Measurements from ENCODE around the gene NOC3L. TPM values are rescaled to one million over a fixed set of nuclear protein-coding genes. Genes with fewer than 3 reads are reported as not detected.

The NOC3L gene
- total RNA-seq, 1 donor from 2014 or later: 21.1 TPM

DNA sequence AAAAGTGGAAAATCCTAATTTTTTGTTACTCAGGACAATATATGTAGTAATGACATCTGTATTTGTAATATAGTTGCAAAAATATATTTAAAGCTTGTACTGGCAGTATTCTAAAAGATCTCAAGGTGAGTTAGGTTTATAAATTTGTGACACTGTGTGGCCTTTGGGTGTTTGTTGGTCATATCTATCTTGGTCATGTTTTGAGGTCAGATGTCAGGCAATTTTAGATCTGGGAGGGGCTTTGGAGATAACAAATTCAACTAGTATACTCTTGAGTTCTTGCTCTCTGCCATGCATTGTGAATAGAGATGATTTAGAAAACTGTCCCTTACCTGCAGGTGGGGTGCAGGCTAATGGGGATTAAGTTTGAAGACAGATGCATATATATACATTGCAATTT is 42.7 kb upstream of the NOC3L start:
- Mint-ChIP-seq H3K27ac (no peak overlapping the region), H3K36me3 (no peaks in the 10 kb centered on the region), H3K27me3 (no peaks in the 10 kb centered on the region), H3K9me3 (peaks cover 3% of the 10 kb centered on the region), H3K4me3 (peak overlapping the region; percentile 46), H3K4me1 (ENCODE audit: unreplicated experiment) (peaks cover 12% of the 10 kb centered on the region)
- DNase-seq (ENCODE audit: extremely low spot score, unreplicated experiment): no peak
- TF ChIP-seq, protein P1, sequence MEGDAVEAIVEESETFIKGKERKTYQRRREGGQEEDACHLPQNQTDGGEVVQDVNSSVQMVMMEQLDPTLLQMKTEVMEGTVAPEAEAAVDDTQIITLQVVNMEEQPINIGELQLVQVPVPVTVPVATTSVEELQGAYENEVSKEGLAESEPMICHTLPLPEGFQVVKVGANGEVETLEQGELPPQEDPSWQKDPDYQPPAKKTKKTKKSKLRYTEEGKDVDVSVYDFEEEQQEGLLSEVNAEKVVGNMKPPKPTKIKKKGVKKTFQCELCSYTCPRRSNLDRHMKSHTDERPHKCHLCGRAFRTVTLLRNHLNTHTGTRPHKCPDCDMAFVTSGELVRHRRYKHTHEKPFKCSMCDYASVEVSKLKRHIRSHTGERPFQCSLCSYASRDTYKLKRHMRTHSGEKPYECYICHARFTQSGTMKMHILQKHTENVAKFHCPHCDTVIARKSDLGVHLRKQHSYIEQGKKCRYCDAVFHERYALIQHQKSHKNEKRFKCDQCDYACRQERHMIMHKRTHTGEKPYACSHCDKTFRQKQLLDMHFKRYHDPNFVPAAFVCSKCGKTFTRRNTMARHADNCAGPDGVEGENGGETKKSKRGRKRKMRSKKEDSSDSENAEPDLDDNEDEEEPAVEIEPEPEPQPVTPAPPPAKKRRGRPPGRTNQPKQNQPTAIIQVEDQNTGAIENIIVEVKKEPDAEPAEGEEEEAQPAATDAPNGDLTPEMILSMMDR (conservative IDR thresholded peaks at IDR 0.05): no peak

DNA sequence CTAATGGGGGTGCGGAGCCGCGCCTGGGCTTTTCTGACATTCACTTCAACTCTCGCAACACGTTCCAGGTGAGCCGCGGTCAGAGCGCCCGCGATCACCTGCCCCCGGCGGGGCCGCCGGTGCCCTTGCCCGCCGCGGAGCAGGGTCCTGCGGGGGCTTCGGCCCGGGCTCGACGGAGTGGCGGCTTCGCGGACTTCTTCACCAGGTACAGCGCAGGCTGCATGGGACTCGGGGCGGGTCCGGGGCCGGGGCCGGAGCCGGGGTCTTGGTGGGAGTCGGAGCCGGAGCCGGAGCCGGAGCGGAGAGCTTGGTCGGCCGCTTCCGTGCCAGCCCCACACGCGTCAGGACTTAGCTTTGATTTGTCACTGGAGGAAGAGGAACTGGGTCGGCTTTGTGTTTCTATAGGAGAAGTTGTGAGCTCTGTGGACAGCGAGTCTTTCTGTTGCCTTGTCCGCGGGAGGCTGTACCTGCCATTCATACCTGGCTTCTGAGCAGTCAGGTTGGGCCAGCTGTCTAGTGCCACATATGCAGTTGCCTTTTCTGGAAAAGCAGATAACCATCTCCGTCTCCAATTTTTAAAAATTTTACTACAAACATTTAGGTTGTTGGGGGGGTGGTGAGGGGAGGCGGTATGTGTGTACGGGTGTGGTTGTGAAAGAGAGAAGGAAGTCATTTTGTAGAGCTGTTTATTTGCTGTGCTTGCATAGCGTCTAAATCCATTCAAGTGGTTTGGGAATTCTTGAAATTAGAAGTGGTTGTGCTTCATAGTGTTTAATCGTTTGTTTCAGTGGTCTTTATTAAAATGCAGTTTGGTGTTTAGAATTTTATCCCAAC is 40.9 kb upstream of the NOC3L start:
- H3K9me3 Mint-ChIP-seq: peaks cover 3% of the 10 kb centered on the region
- peaks cover 6% of the 10 kb centered on the region for H3K4me1 Mint-ChIP-seq (ENCODE audit: unreplicated experiment)
- peak overlapping the region; percentile 97 for H3K4me3 Mint-ChIP-seq
- TF ChIP-seq, protein P1 (conservative IDR thresholded peaks at IDR 0.05): no peak
- no peaks in the 10 kb centered on the region for H3K36me3 Mint-ChIP-seq
- H3K27me3 Mint-ChIP-seq: no peaks in the 10 kb centered on the region
- H3K27ac Mint-ChIP-seq: peak overlapping the region; percentile 98
- no peak for DNase-seq (ENCODE audit: extremely low spot score, unreplicated experiment)

DNA sequence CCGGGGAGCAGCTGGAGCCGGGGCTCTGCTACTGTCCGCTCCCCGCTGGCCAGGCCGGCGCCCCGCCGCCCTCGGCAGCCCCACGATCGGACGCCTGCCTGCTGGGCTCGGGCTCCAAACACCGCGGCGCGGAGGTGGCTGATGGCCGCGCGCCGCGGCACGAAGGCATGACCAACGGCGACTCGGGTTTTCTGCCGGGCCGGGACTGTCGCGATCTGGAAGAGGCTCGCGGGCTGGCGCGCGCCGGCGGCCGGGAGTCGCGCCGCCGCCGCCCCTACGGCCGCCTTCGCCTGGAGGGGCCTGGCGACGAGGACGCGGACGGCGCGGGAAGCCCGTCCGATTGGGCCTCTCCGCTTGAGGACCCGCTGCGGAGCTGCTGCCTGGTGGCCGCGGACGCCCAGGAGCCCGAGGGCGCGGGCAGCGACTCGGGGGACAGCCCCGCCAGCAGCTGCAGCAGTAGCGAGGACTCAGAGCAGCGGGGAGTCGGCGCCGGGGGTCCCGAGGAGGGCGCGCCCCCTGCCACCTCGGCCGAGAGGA is 40.2 kb upstream of the NOC3L start:
- peaks cover 4% of the 10 kb centered on the region for H3K4me1 Mint-ChIP-seq (ENCODE audit: unreplicated experiment)
- H3K27ac Mint-ChIP-seq: no peak overlapping the region
- H3K4me3 Mint-ChIP-seq: no peak overlapping the region
- DNase-seq (ENCODE audit: extremely low spot score, unreplicated experiment): no peak
- H3K36me3 Mint-ChIP-seq: no peaks in the 10 kb centered on the region
- peaks cover 3% of the 10 kb centered on the region for H3K9me3 Mint-ChIP-seq
- H3K27me3 Mint-ChIP-seq: no peaks in the 10 kb centered on the region
- TF ChIP-seq, protein P1 (conservative IDR thresholded peaks at IDR 0.05): no peak

DNA sequence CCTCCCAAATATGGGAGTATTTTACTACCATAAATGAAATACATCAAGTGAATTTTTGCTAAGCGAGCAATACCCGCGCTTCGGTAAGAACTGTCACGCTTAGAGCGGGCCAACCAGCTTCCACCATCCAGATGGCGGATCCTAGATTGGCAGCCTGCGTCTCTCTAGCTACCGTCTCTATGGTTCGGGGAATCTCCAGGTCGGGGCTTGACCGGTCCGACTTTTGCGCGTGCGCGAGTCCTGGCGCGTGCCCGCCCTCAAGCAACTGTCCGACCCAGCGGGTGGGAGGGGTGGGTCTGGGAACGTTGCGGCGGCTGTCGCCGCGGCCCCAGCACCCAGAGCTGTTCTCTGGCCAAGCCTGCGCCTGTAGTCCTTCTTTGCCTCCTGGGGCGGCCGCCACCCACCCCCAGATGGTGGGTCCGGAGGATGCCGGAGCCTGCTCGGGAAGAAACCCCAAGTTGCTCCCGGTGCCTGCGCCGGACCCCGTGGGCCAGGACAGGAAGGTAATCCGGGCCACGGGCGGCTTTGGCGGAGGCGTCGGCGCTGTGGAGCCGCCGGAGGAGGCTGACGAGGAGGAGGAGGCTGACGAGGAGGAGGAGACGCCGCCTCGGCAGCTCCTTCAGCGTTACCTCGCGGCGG is 39.6 kb upstream of the NOC3L start, which contains the start of gene TBC1D12:
Gene TBC1D12, plus strand, starts transcription at position 338 of the 639 bp plus-strand sequence. Its CDS starts 73 bp downstream, at position 411.
- no peaks in the 10 kb centered on the region for H3K36me3 Mint-ChIP-seq
- peaks cover 4% of the 10 kb centered on the region for H3K4me1 Mint-ChIP-seq (ENCODE audit: unreplicated experiment)
- peaks cover 3% of the 10 kb centered on the region for H3K27me3 Mint-ChIP-seq
- TF ChIP-seq, protein P1 (conservative IDR thresholded peaks at IDR 0.05): no peak
- DNase-seq (ENCODE audit: extremely low spot score, unreplicated experiment): peak; percentile 95
- peak within 1 kb of the TSS; percentile 98 for H3K27ac Mint-ChIP-seq
- peaks cover 3% of the 10 kb centered on the region for H3K9me3 Mint-ChIP-seq
- H3K4me3 Mint-ChIP-seq: peak within 1 kb of the TSS; percentile 97

DNA sequence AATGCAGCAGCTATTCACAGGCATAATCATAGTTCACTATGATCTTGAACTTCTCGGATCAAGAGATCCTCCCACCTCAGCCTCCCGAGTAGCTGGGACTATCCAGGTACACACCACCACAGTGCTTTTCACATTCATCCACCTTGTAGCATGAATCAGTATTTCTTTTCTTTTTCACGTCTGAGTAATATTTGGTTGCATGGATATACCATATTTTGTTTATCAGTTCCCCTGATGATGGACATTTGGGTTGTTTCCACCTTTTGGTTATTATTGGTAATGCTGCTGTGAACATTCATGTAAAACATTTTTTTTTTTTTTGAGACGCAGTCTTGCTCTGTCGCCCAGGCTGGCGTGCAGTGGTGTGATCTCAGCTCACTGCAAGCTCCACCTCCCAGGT is 36.0 kb upstream of the NOC3L start:
- TF ChIP-seq, protein P1 (conservative IDR thresholded peaks at IDR 0.05): no peak
- Mint-ChIP-seq H3K27me3 (peaks cover 3% of the 10 kb centered on the region), H3K4me1 (ENCODE audit: unreplicated experiment) (peaks cover 4% of the 10 kb centered on the region), H3K27ac (no peak overlapping the region), H3K4me3 (no peak overlapping the region), H3K9me3 (peaks cover 3% of the 10 kb centered on the region), H3K36me3 (no peaks in the 10 kb centered on the region)
- no peak for DNase-seq (ENCODE audit: extremely low spot score, unreplicated experiment)
